Mesenchymal stem cell (in vitro differentiated cells and primary cell): ENCODE results near the gene CLEC18A.

Experiments used
- DNase-seq: peaks from one replicate; pipeline ENCODE4 v3.0.0-alpha.2; 2013
- H2AFZ ChIP-seq: one replicate; pipeline ENCODE4 v1.6.1; 2013; ENCODE audit warnings: low read depth, mild to moderate bottlenecking, control low read depth, inconsistent platforms, low read length, moderate library complexity
- H2AK5ac ChIP-seq: 2 replicates; pipeline ENCODE4 v1.6.1; 2013; ENCODE audit warnings: low read length, moderate library complexity, mild to moderate bottlenecking, inconsistent platforms; ENCODE audit not compliant: severe bottlenecking
- H2BK120ac ChIP-seq: one replicate; pipeline ENCODE4 v1.6.1; 2013; ENCODE audit warnings: low read depth, mild to moderate bottlenecking, inconsistent platforms, low read length, moderate library complexity
- H2BK12ac ChIP-seq, 2 experiments: one replicate each; pipeline ENCODE4 v1.6.1; 2013; ENCODE audit warnings: inconsistent platforms in 2 of 2, low read length in 2 of 2, mild to moderate bottlenecking in 2 of 2, moderate library complexity in 2 of 2, control low read depth in 1 of 2
- H2BK15ac ChIP-seq: one replicate; pipeline ENCODE4 v1.6.1; 2013; ENCODE audit warnings: mild to moderate bottlenecking, low read depth, inconsistent platforms; ENCODE audit not compliant: poor library complexity, severe bottlenecking
- H2BK5ac ChIP-seq: 2 replicates; pipeline ENCODE4 v1.6.1; 2013; ENCODE audit warnings: low read depth, mild to moderate bottlenecking, low read length, control low read depth, inconsistent platforms; ENCODE audit not compliant: poor library complexity, severe bottlenecking
- H3K14ac ChIP-seq, 2 experiments: one replicate each; pipeline ENCODE4 v1.6.1; 2013; ENCODE audit warnings: inconsistent platforms in 2 of 2, low read length in 2 of 2, control low read depth in 1 of 2, mild to moderate bottlenecking in 1 of 2, moderate library complexity in 1 of 2
- H3K18ac ChIP-seq, 2 experiments: one replicate each; pipeline ENCODE4 v1.6.1; 2013; ENCODE audit warnings: inconsistent platforms in 2 of 2, low read length in 2 of 2, control low read depth in 1 of 2, low read depth in 1 of 2, mild to moderate bottlenecking in 1 of 2
- H3K23ac ChIP-seq, 2 experiments: one replicate each; pipeline ENCODE4 v1.6.1; 2013; ENCODE audit warnings: inconsistent platforms in 2 of 2, low read length in 2 of 2, mild to moderate bottlenecking in 2 of 2, moderate library complexity in 2 of 2, control low read depth in 1 of 2
- H3K27ac ChIP-seq: 2 replicates; pipeline ENCODE4 v1.5.1; 2013; ENCODE audit warnings: mild to moderate bottlenecking, moderate library complexity, low read length, control low read depth, inconsistent platforms; ENCODE audit not compliant: poor library complexity, severe bottlenecking
- H3K27me3 ChIP-seq, 2 experiments: 2 replicates each; pipeline versions ENCODE4 v1.6.1 to v1.7.0; 2013; ENCODE audit warnings: low read length in 2 of 2, mild to moderate bottlenecking in 2 of 2, moderate library complexity in 2 of 2, control low read depth in 1 of 2, inconsistent platforms in 1 of 2; ENCODE audit not compliant: control insufficient read depth in 1 of 2, insufficient read depth in 1 of 2
- H3K36me3 ChIP-seq, 2 experiments: 2 replicates each; pipeline versions ENCODE4 v1.6.1 to v1.7.0; 2013; ENCODE audit warnings: low read length in 2 of 2, control low read depth in 1 of 2, inconsistent platforms in 1 of 2, low read depth in 1 of 2, mild to moderate bottlenecking in 1 of 2; ENCODE audit not compliant: insufficient read depth in 2 of 2, control insufficient read depth in 1 of 2
- H3K4ac ChIP-seq, 2 experiments: one replicate each; pipeline ENCODE4 v1.6.1; 2013; ENCODE audit warnings: inconsistent platforms in 2 of 2, low read length in 2 of 2, mild to moderate bottlenecking in 2 of 2, moderate library complexity in 2 of 2, control low read depth in 1 of 2, low read depth in 1 of 2
- H3K4me1 ChIP-seq: 2 replicates; pipeline ENCODE4 v1.6.1; 2013; ENCODE audit warnings: low read depth, low read length, control low read depth; ENCODE audit not compliant: control insufficient read depth, insufficient read depth
- H3K4me2 ChIP-seq: 2 replicates; pipeline ENCODE4 v1.6.1; 2013; ENCODE audit warnings: low read length, mild to moderate bottlenecking, inconsistent platforms; ENCODE audit not compliant: poor library complexity, severe bottlenecking
- H3K4me3 ChIP-seq, 2 experiments: 2 replicates each; pipeline versions ENCODE4 v1.5.1 to v1.7.0; 2013; ENCODE audit warnings: low read length in 2 of 2, mild to moderate bottlenecking in 2 of 2, control low read depth in 1 of 2, low read depth in 1 of 2; ENCODE audit not compliant: insufficient read depth in 1 of 2
- H3K79me1 ChIP-seq: replicated peaks from 2 replicates; pipeline ENCODE4 v1.6.1; 2013; ENCODE audit warnings: mild to moderate bottlenecking, control low read depth, low read length, inconsistent platforms; ENCODE audit not compliant: poor library complexity, severe bottlenecking
- H3K9ac ChIP-seq: 2 replicates; pipeline ENCODE4 v1.7.0; 2013; ENCODE audit warnings: mild to moderate bottlenecking, low read length, moderate library complexity
- H3K9me3 ChIP-seq: 2 replicates; pipeline ENCODE4 v1.7.0; 2013; ENCODE audit warnings: mild to moderate bottlenecking, low read length; ENCODE audit not compliant: control insufficient read depth
- H4K8ac ChIP-seq: one replicate; pipeline ENCODE4 v1.6.1; 2013; ENCODE audit warnings: inconsistent platforms, mild to moderate bottlenecking, low read length, moderate library complexity
- H4K91ac ChIP-seq: one replicate; pipeline ENCODE4 v1.6.1; 2013; ENCODE audit warnings: mild to moderate bottlenecking, low read length, inconsistent platforms
- WGBS: methylation state at CpG from one replicate; pipeline ENCODE4 v1.1.7; 2013; ENCODE audit warnings: mixed read lengths; 5-methylcytosine and 5-hydroxymethylcytosine counted together

Gene CLEC18A

DNA sequence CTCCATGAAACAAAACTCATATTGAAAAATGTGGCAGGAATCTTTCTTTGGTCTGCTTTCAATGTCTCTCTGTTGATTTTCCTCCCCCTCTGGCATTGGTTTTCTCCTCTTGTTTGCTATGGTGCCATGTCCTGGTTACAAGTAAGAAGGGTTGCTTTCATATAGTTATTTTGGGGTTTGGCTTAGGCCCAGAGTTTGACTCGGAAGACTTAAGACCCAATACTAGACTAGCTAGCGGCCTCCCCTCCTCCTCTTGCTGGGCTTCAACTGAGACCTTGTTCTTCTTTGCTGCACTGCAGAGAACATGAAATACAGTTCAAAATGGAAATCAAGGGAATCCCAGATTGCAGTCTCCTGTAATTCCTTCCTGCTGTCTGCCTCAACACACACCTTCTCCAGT, 30.0 kb upstream of the CLEC18A start:
- no peak overlapping the region for H3K4me2 ChIP-seq
- no peaks in the 10 kb centered on the region for H3K9me3 ChIP-seq
- H3K9ac ChIP-seq: no peak overlapping the region
- H2AK5ac ChIP-seq: no peak overlapping the region
- no peak overlapping the region for H2BK120ac ChIP-seq
- H4K8ac ChIP-seq: no peak overlapping the region
- H2BK5ac ChIP-seq: no peak overlapping the region
- DNase-seq: no peak
- H2BK15ac ChIP-seq: no peak overlapping the region
- no peak overlapping the region for H2BK12ac ChIP-seq
- no peaks in the 10 kb centered on the region for H3K27me3 ChIP-seq
- peaks cover 21% of the 10 kb centered on the region for H3K4me1 ChIP-seq
- H3K27ac ChIP-seq: no peak overlapping the region
- H3K79me1 ChIP-seq: peaks cover 5% of the 10 kb centered on the region
- H3K36me3 ChIP-seq: no peaks in the 10 kb centered on the region
- H4K91ac ChIP-seq: no peak overlapping the region
- no peak overlapping the region for H3K14ac ChIP-seq
- H3K4me3 ChIP-seq: no peak overlapping the region
- no peak overlapping the region for H3K4ac ChIP-seq
- 96% methylated on average over 2 of the region's 2 CpGs for WGBS
- H3K18ac ChIP-seq: no peak overlapping the region
- H3K23ac ChIP-seq: no peak overlapping the region
- no peak overlapping the region for H2AFZ ChIP-seq

DNA sequence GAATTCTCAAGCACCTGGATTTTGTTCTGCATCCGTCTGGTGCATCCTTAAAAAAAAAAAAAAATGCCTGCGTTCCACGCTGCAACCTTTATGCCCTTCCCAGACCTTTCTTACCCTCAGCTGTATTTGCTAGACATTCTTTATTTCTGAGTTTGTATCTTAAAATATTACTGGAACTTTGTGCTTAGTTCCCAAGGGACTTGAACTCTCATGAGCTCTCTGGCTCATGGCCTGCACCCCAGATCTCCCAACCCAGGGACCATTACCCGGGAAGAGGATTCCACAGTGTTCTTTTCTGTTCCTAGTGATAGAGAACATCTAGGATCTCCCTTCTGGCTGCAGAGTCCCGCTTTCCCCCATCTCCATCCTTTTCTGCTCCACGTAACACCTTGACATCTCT, 28.9 kb upstream of the CLEC18A start:
- Histone ChIP-seq H3K14ac (no peak overlapping the region), H2BK120ac (no peak overlapping the region), H3K4me3 (no peak overlapping the region), H3K4me1 (peaks cover 26% of the 10 kb centered on the region), H3K36me3 (no peaks in the 10 kb centered on the region), H3K18ac (no peak overlapping the region), H3K79me1 (peaks cover 12% of the 10 kb centered on the region), H3K9me3 (no peaks in the 10 kb centered on the region), H3K4ac (no peak overlapping the region), H3K27ac (no peak overlapping the region), H2AK5ac (peak overlapping the region; percentile 7), H3K9ac (no peak overlapping the region), H3K27me3 (no peaks in the 10 kb centered on the region), H4K8ac (no peak overlapping the region), H2BK12ac (no peak overlapping the region), H2BK15ac (no peak overlapping the region), H3K4me2 (no peak overlapping the region), H4K91ac (no peak overlapping the region), H2AFZ (no peak overlapping the region), H2BK5ac (no peak overlapping the region), H3K23ac (no peak overlapping the region)
- WGBS: 100% methylated on average over 2 of the region's 6 CpGs
- no peak for DNase-seq

- peaks cover 22% of the 10 kb centered on the region for H3K79me1 ChIP-seq
- no peak overlapping the region for H3K4me3 ChIP-seq
- H2BK15ac ChIP-seq: no peak overlapping the region
- no peaks in the 10 kb centered on the region for H3K9me3 ChIP-seq
- H3K4me1 ChIP-seq: peaks cover 28% of the 10 kb centered on the region
- peak overlapping the region in 1 of 2 experiments; percentile 5 for H3K4ac ChIP-seq
- H2BK12ac ChIP-seq: no peak overlapping the region
- H3K23ac ChIP-seq: no peak overlapping the region
- H3K9ac ChIP-seq: peak overlapping the region; percentile 94
- H2BK5ac ChIP-seq: no peak overlapping the region
- H2AK5ac ChIP-seq: peak overlapping the region; percentile 86
- no peak overlapping the region for H3K14ac ChIP-seq
- H4K91ac ChIP-seq: no peak overlapping the region
- no peak overlapping the region for H2BK120ac ChIP-seq
- WGBS: 82% methylated on average over 3 of the region's 11 CpGs
- peaks cover 0 to 5% of the 10 kb centered on the region in 2 experiments for H3K36me3 ChIP-seq
- no peaks in the 10 kb centered on the region for H3K27me3 ChIP-seq
- no peak overlapping the region for H2AFZ ChIP-seq
- H4K8ac ChIP-seq: no peak overlapping the region
- no peak overlapping the region for H3K4me2 ChIP-seq
- H3K18ac ChIP-seq: no peak overlapping the region
- peak overlapping the region; percentile 19 for H3K27ac ChIP-seq
- DNase-seq: no peak
These were observed 26.9 kb upstream of the CLEC18A start for GRCh38 chr16:69924041-69924775.

DNA sequence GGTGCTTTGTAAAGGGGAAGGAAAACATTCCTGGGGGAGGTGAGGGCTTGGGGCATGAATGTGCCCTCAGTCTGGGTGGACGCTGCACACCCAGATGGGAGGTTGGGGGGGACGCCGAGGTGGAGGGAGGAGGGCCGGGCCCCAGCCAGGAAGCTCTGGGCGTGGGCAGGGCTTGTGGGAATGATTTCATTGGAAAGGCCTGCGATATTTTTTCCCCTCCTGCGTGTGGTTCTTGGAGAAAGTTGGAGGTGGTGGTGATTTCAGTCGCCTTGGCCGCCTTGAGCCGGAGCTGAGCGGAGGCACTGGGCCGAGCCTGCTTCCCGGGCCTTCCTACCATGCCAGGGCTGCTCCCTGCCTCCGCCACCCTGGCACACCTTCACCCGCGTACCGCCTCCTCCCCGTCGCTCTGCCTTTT, 26.4 kb upstream of the CLEC18A start:
- H3K4ac ChIP-seq: peak overlapping the region in 1 of 2 experiments; percentile 90
- H3K4me2 ChIP-seq: no peak overlapping the region
- H3K79me1 ChIP-seq: peaks cover 25% of the 10 kb centered on the region
- H2AK5ac ChIP-seq: no peak overlapping the region
- H2AFZ ChIP-seq: no peak overlapping the region
- no peak overlapping the region for H2BK120ac ChIP-seq
- H2BK15ac ChIP-seq: no peak overlapping the region
- H3K27me3 ChIP-seq: no peaks in the 10 kb centered on the region
- H3K4me1 ChIP-seq: peaks cover 28% of the 10 kb centered on the region
- no peak overlapping the region for H3K14ac ChIP-seq
- H3K18ac ChIP-seq: peak overlapping the region in 1 of 2 experiments; percentile 14
- peak overlapping the region; percentile 76 for H4K8ac ChIP-seq
- peaks cover 5 to 11% of the 10 kb centered on the region in 2 experiments for H3K36me3 ChIP-seq
- H3K27ac ChIP-seq: peak overlapping the region; percentile 78
- peak overlapping the region; percentile 8 for H2BK5ac ChIP-seq
- H3K9me3 ChIP-seq: no peaks in the 10 kb centered on the region
- H3K9ac ChIP-seq: peak overlapping the region; percentile 94
- no peak overlapping the region for H3K23ac ChIP-seq
- peak overlapping the region in 1 of 2 experiments; percentile 62 for H3K4me3 ChIP-seq
- DNase-seq: peak; percentile 50
- H4K91ac ChIP-seq: peak overlapping the region; percentile 49
- no peak overlapping the region for H2BK12ac ChIP-seq
- WGBS: 68% methylated on average over 18 of the region's 19 CpGs
